DOHH2 (cell line): ENCODE data around the gene FBXO15.

Experiments
- EZH2phosphoT487 ChIP-seq: fragments of 200-600 bp; sonication (generic); IDR thresholded peaks from 2 replicates; pipeline ENCODE4 v1.6.1; 2017; ENCODE audit warnings: borderline replicate concordance, mild to moderate bottlenecking, antibody characterized with exemption, low read length, moderate library complexity, mixed read lengths
- TF ChIP-seq, protein P1 (sequence below): fragments of 200-600 bp; sonication (generic); IDR thresholded peaks from one replicate; pipeline ENCODE4 v1.5.1; 2014; ENCODE audit warnings: antibody characterized with exemption, mild to moderate bottlenecking, low read depth, low read length; ENCODE audit not compliant: poor library complexity, severe bottlenecking

DNA sequence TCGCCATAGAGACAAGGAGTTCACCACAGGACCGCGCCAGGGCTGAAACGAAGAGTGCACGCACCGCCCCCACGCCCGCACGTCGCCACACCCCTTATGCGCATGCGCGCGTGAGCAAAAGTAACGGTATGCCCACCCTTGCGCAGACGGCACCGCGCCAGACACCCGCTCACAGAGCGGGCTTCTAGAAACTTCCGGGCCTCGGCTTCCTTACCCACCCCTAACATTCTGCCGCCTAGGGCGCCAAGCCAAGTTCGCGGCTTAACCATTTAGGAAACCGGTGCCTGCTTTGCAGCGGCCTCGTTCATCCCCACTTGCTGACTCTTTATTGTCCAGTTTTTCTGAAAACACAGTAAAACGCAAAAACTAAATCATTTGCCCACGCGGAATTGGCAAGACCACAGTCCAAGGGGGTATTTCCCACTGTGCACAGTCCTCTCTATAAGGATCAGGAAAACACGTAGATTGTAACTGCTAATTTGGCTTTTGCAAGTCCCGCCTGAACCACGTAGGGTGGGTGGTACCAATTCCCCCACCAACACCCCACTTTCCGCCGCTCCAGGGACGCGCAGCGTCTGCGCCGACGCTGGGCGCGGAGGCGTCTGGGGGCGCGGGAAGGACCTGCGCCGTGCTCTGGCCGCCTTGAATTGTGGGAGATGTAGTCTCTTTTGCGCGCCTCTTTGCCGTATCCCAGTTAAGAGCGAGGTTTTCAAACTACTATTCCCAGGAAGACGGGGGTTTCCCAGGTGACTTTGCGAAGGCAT, at the start of gene FBXO15, which contains the start of gene TIMM21:
- TF ChIP-seq, protein P1, sequence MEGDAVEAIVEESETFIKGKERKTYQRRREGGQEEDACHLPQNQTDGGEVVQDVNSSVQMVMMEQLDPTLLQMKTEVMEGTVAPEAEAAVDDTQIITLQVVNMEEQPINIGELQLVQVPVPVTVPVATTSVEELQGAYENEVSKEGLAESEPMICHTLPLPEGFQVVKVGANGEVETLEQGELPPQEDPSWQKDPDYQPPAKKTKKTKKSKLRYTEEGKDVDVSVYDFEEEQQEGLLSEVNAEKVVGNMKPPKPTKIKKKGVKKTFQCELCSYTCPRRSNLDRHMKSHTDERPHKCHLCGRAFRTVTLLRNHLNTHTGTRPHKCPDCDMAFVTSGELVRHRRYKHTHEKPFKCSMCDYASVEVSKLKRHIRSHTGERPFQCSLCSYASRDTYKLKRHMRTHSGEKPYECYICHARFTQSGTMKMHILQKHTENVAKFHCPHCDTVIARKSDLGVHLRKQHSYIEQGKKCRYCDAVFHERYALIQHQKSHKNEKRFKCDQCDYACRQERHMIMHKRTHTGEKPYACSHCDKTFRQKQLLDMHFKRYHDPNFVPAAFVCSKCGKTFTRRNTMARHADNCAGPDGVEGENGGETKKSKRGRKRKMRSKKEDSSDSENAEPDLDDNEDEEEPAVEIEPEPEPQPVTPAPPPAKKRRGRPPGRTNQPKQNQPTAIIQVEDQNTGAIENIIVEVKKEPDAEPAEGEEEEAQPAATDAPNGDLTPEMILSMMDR: no peak
- TF ChIP-seq EZH2phosphoT487: no peak
